Retina (tissue), 1 donor: Measurements from ENCODE around the gene MYOM3.
A peak's percentile ranks its signal among the peaks of the same experiment; 100 is the strongest.

ENCODE experiments used
- DNase-seq: peaks from one replicate; pipeline ENCODE4 v3.0.0-alpha.2; 2016

Gene MYOM3

GRCh38 chr1:24095140-24095859, 16.6 kb downstream of the MYOM3 start:
- DNase-seq = no peak

GRCh38 chr1:24094554-24094953, 17.4 kb downstream of the MYOM3 start:
- no peak for DNase-seq

GRCh38 chr1:24093732-24094131, 18.2 kb downstream of the MYOM3 start:
- no peak for DNase-seq

GRCh38 chr1:24092979-24093378, 19.0 kb downstream of the MYOM3 start:
- DNase-seq = no peak

- DNase-seq = no peak
Measured at GRCh38 chr1:24091971-24092482, 19.9 kb downstream of the MYOM3 start.

GRCh38 chr1:24090736-24091135, 21.2 kb downstream of the MYOM3 start:
- no peak for DNase-seq

- DNase-seq = no peak
Measured at GRCh38 chr1:24089743-24090555, 22.0 kb downstream of the MYOM3 start.

GRCh38 chr1:24089027-24089742, 22.8 kb downstream of the MYOM3 start:
- no peak for DNase-seq

- DNase-seq = no peak
Measured at GRCh38 chr1:24086466-24086865, 25.5 kb downstream of the MYOM3 start.

- no peak for DNase-seq
Measured at GRCh38 chr1:24085546-24085945, 26.4 kb downstream of the MYOM3 start.

GRCh38 chr1:24085007-24085406, 26.9 kb downstream of the MYOM3 start:
- DNase-seq = no peak

- no peak for DNase-seq
Measured at GRCh38 chr1:24084050-24084449, 27.9 kb downstream of the MYOM3 start.

- DNase-seq = no peak
Measured at GRCh38 chr1:24082372-24082771, 29.6 kb downstream of the MYOM3 start.

GRCh38 chr1:24081190-24081589, 30.7 kb downstream of the MYOM3 start:
- DNase-seq = no peak

- DNase-seq = no peak
Measured at GRCh38 chr1:24080131-24080530, 31.8 kb downstream of the MYOM3 start.

GRCh38 chr1:24077278-24077978, 34.5 kb downstream of the MYOM3 start:
- DNase-seq = no peak

- no peak for DNase-seq
Measured at GRCh38 chr1:24075946-24076345, 36.0 kb downstream of the MYOM3 start.

- no peak for DNase-seq
Measured at GRCh38 chr1:24075590-24075854, 36.4 kb downstream of the MYOM3 start.

GRCh38 chr1:24074817-24075589, 36.9 kb downstream of the MYOM3 start:
- no peak for DNase-seq

- no peak for DNase-seq
Measured at GRCh38 chr1:24074196-24074595, 37.7 kb downstream of the MYOM3 start.

GRCh38 chr1:24071941-24072340, 40.0 kb downstream of the MYOM3 start:
- DNase-seq = no peak

- peak; percentile 88 for DNase-seq
Measured at GRCh38 chr1:24070821-24071393, 41.0 kb downstream of the MYOM3 start.
